HG03025 (cell line): ENCODE results near the gene SOX18.

Experiments used
- ATAC-seq: cut with Tn5 transposase; IDR thresholded peaks from one replicate; pipeline ENCODE4 v1.9.1; 2021; ENCODE audit warnings: mild to moderate bottlenecking, moderate library complexity; ENCODE audit not compliant: unreplicated experiment, low FRiP score

Gene SOX18

GRCh38 chr20:64053841-64054661, 4.6 kb upstream of the SOX18 start:
- no peak for ATAC-seq

- ATAC-seq = no peak
These were observed 3.8 kb upstream of the SOX18 start for GRCh38 chr20:64052987-64053840.

DNA sequence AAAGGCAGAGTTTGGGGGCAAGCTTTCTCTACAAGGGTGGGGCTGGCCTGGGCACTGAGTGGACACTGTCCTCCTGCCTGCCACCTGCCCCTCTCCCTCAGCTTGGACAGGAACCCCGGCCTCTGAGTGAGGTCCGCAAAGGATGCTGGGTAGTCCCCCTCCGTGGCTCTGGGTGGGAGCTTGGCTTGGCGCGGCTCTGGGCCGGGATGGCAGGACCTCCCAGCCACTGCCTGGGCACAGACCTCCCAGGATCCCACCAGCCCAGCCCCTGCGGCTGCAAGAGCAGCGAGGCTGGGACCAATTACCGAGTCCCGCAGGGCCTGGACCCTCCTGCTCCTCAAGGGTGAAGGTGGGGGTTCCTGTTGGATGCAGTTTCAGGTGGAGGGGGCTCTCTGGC, 2.9 kb upstream of the SOX18 start:
- no peak for ATAC-seq

DNA sequence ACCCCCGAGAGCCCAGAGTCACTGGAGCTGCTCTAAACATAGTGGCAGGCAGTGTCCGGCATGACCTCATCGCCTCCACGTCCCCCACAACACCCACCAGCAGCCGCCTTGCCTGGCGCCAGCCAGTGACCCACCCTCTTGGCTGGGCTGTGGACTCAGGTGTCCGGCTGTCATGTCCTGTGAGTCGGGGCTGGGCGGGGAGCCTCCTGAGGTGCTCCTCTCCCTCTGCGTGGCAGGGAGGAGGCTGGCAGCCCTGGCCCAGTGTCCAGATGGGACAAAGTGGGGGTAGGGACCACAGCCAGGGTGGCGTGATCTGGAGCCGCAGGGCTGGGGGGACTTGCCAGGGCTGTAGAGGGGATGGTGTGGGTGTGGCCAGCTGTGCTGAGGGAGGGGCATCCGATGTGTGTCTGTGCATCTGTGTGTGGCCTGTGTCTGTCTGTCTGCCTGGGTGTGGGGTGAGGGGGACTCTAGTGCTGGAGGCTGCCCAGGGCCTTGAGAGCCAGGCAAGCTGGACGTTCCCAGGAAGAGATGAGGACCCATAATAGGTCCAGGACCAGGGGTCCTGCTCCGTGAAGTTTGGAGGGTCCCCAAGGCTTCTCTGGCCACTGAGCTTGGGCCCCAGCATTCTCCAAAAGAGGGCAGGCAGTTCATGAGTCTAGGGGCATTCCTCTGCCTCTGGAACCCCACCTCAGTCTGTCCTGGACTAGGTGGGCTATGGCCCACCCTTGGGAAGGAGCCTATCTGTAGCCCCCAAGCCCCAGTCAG, 2.3 kb upstream of the SOX18 start:
- ATAC-seq = no peak

DNA sequence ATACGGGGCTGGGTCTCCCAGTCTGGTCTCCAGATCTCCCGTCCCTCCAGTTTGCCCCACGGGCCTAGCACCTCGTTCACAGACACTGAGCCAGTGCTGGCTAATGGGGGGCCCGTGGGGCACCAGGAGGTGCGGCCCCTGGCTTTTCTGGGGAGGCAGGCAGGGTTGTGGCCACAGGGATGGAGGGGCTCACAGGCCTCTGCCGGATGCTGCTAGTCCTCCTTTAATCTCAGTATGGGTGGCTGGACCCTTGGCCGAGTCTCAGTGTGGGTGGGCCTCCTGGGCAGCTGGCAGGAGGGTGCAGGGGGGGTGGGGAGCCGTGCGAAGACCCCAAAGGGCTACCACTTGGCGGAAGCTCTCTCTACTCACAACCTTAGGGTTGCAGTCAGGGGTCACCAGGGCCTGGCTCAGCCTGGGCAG, 1.6 kb upstream of the SOX18 start:
- no peak for ATAC-seq

DNA sequence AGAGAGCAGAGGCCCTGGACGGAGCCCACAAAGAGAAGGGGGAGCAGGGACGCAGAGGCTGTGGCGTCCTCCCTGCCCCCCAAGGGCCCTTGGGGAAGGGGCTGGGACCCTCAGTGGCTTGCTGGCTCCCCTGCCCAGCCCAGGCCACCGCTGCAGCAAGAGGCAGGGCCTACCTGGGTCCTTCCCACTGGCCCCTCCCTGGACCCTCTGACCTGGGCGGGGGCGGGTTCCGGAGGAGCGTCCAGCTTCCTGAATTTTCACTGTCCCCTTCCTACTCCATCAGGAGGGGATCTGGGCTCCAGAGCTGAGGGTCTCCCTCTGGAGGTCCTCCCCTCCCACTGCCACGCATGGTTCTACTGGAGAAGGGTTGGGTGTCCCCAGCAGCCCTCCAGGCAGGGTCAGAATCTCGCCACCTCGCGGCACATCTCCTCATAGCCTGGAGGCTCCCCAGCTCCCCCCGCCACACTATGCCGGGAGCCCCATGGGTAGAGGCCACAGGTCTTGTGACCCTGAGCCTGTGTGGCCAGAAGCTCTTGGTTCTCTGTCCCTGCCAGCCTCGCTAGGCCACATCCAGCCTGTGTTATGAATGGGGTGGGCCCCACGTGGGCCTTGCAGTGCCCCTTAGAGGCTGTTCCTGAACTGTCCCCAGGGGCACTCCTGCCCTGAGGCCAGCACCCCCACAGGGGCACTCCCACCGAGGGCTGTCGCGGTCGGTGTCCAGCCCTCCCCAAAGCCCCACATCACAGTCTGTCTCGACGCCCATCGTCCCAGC, 1.0 kb upstream of the SOX18 start:
- ATAC-seq = no peak

DNA sequence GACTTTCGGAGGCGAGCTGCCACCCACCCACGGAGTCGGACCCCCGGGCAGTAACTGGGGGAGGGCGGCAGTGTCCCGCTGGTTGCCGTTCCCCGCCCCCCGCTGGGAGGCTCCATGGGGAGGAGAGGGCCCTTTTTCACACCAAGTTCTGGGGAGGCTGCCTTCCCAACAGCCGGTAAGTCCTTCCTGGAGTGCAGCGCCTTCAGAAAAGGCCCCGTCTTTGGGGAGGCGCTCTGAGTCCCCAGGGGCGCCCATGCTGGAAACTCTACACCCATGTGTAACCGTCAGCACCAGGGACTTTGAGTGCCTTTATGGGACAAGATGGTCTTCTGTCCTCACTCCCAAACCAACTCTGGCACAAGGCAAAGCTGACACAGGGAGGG, 430 bp upstream of the SOX18 start:
- no peak for ATAC-seq

GRCh38 chr20:64048402-64049044, 916 bp downstream of the SOX18 start:
- no peak for ATAC-seq

- no peak for ATAC-seq
These were observed 1.5 kb downstream of the SOX18 start for GRCh38 chr20:64047968-64048401.

- no peak for ATAC-seq
These were observed 2.4 kb downstream of the SOX18 start for GRCh38 chr20:64047046-64047389.

DNA sequence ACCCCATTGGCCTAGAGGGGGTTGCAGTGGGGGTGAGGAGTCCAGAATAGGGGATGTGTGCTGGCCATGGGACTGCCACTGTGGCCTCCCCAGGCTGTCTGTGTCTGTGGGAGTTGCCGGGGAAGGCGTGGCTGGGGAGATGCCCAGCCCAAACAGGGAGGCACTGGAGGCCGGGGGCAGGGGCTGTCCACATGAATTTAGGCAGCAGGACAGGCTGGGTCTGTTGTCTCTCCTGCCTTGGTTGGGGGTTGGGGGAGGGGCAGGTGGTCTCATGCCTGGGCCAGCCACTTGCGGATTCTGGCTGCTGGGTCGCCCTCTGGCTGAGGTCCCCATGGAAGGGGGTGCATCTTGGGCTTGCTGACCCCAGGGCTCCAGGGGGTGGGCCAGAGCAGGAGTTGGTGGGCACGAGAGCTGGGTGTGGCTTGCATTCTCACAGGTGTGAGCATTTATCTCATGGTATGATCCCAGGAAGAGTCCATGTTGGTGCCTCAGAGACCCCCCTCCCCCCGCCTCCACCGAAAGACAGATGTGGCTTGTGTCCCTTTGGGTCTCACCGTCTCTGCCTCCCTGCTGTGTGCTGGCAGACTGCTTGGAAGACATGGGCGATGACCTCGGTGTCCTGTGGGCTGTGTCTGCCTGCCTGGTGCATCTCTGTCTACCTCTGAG, 4.0 kb downstream of the SOX18 start:
- ATAC-seq = no peak

DNA sequence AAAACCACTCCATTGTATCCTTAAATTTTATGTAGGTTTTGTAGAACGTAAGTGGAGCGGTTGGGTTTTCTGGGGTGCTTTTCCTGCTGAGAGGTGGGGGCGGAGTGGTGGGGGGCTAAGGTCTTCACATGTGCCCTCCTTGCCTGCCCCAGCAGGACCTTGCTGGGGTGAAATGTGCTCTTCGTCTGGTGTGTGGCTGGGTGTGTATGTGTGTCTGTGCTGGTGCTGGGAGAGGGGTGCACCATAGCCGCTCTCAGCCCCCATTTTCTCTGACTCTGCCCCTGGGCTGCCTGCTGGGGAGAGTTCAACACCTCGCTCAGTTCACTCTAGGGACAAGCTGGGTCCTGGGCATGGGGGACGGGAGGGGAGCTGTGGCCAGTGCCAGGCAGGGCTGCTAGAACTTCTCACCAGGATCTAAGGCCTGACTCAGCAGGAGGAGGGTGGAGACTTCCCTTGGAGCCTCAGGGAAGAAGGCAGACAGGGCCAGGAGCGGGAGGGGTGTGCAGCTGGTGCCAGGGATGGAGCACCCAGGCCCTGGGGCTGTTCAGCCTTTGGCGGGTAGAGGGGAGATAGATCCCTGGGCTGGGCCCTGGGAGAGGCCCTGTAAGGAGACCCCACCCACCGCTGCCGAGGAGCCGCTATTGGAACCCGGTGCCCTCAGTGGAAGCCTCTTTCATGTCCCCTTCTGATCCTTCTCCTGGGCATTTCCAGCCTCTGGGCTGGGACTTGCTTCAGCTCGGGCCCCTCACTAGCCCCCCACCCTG, 4.8 kb downstream of the SOX18 start:
- ATAC-seq = no peak

DNA sequence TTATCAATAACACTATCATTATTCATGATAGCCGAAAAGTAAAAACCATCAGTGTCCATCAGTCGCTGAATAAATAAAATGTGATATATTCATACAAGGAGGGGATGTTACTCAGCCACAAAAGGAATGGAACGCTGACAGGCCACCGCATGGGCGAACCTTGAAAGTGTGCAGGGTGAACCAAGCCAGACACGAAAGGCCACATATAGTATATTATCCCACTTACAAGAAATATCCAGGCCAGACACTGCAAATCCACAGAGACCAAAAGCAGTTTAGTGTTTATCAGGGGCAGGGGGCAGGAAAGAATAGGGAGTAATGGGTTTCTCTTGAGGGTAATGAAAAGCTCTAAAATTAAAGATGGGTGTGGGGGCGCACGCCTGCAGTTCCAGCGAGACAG, 5.7 kb downstream of the SOX18 start:
- ATAC-seq = no peak

DNA sequence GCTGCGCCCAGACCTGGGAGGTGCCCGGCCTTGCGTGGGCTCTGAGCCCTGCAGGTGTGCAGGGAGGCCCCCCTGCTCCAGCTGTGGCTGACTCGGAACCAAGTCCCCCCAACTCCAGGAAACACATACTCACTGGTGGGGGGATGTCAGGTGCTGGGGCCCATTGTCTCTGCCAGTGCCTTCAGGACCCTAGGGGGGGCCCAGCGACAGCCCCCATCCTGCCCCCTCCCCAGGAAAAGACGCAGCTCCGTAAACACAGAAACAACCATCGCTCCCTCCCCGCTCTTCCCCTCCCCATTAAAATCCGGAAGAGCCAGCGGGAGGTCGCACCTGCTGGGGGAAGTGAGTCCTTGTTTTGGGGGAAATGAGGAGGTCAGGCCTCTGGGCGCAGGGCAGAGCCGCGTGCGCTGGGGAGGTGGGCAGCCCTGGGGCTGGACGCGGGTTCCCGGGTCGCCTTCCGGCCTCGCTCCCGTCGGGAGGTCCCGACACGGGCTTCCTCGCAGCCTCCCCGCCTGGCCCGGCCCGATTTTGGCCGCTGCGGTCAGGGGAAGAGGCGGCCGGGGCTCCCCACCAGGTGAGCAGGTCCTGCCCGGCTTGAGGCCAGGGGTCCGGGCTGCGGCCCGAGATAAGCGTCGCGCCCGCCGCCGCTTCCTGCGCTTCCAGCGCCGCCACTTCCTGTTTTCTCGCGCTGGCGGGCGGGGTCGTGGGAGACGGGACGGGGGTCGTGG, 7.2 kb downstream of the SOX18 start:
- no peak for ATAC-seq

DNA sequence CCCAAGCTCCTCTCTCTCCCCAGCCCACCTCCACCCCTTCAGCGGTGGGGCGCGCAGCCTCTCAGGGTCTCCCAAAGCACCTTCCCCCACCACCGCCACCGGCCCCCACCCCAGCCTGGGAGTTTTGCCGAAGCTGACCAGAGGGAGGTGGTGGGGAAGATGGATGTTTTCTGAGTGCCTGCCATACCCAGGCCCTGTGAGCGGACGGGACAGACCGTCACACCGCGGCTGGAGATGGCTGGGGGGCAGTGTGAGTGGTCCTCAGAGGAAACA, 7.7 kb downstream of the SOX18 start:
- no peak for ATAC-seq

GRCh38 chr20:64041040-64041780, 8.2 kb downstream of the SOX18 start:
- no peak for ATAC-seq

- ATAC-seq = no peak
These were observed 9.0 kb downstream of the SOX18 start for GRCh38 chr20:64040231-64041039.
